AG04449 (cell line): Measurements from ENCODE around the gene STK38L.

Source experiments
- CTCF ChIA-PET: fragments of 350-600 bp; formaldehyde crosslinking; extraction: SDS; loops from one replicate; lab custom pipeline; 2021; ENCODE audit warnings: antibody characterized with exemption; lab: Yijun Ruan, JAX
- POLR2A ChIA-PET: fragments of 400-600, 350-600 bp; formaldehyde crosslinking; extraction: SDS; loops from one replicate; lab custom pipeline; 2020; ENCODE audit warnings: antibody characterized with exemption, inconsistent platforms; lab: Yijun Ruan, JAX
- DNase-seq: peaks from one replicate; pipeline ENCODE4 v3.0.0-alpha.2; 2010; ENCODE audit warnings: low read depth, low spot score
- H3K4me3 ChIP-seq: 2 replicates; pipeline ENCODE4 v1.5.1; 2011; ENCODE audit warnings: low read depth, mild to moderate bottlenecking, control low read depth, low read length
- TF ChIP-seq, protein P1 (sequence below): IDR thresholded peaks from one replicate; pipeline ENCODE4 v1.5.1; 2011; ENCODE audit warnings: mild to moderate bottlenecking, moderate library complexity, low read length, control low read depth, inconsistent platforms; ENCODE audit not compliant: insufficient read depth; ENCODE audit errors: missing control alignments

Gene STK38L

GRCh38 chr12:27285403-27285802 is 41.3 kb downstream of the STK38L start:
- no peak for DNase-seq
- H3K4me3 ChIP-seq = no peak overlapping the region
- CTCF ChIA-PET = interaction anchor here (0.7 to 3.5 kb wide), 6 partner anchors 11 to 271 kb away, joined by 3 to 12 read pairs (median 4); partner anchors contain the start of gene TM7SF3
- POLR2A ChIA-PET = interaction anchor here (1.1 to 1.7 kb wide), 2 partner anchors 41 to 106 kb away, joined by 5 read pairs; partner anchors contain the start of gene STK38L
- TF ChIP-seq, protein P1, sequence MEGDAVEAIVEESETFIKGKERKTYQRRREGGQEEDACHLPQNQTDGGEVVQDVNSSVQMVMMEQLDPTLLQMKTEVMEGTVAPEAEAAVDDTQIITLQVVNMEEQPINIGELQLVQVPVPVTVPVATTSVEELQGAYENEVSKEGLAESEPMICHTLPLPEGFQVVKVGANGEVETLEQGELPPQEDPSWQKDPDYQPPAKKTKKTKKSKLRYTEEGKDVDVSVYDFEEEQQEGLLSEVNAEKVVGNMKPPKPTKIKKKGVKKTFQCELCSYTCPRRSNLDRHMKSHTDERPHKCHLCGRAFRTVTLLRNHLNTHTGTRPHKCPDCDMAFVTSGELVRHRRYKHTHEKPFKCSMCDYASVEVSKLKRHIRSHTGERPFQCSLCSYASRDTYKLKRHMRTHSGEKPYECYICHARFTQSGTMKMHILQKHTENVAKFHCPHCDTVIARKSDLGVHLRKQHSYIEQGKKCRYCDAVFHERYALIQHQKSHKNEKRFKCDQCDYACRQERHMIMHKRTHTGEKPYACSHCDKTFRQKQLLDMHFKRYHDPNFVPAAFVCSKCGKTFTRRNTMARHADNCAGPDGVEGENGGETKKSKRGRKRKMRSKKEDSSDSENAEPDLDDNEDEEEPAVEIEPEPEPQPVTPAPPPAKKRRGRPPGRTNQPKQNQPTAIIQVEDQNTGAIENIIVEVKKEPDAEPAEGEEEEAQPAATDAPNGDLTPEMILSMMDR = no peak

DNA sequence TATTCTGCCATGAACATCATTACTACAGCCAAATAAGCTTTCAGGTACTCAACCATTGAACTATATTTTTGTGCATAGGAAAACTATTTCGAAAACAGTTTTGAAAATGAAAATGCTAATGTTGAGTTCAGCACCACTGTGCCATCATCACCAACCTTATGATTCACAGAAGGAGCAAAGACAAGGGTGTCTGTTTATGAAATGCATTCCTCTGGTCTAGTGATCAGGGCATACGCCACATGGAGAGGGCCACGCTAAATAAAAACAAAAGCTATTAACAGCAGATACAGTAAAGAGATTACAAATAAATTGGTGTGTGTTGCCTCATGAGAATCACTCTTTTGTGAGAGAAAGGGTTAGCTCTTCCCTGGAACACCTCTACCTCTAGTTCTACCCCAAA is 45.3 kb downstream of the STK38L start:
- no peak overlapping the region for H3K4me3 ChIP-seq
- CTCF ChIA-PET = interaction anchor here (1.0 to 2.2 kb wide), 4 partner anchors 16 to 274 kb away, joined by 3 to 14 read pairs (median 6); no protein-coding TSS in a partner anchor

DNA sequence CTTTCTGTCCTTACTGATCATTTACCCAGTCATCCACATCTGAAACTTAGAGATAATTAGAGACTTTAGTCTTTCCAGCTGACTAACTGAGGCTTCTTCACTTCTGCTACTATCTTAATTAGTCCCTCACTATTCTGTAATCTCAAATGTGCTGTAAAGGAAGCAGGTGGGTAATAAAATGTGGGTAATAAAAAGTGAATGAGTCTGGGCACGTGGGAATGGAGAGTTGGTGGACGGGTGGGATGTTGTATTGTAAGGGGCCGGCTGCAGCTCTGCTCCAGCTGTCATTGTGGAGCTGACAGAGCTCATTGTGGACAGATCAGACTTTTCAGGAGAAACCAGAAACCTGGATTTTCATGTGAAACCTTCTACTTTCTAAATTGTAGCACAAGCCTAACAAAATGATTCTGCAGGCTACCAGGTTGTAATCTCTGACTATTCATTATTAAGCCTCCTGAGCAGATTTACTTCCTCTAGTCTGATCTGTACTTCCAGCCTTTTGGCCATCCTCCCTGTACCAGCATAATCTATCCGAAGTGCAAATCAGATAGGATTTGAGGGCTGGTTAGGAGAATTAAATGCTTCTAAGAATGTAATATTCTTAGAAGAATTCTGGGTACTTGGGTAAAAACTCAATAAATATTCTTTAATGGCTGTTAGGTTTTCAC is 46.5 kb downstream of the STK38L start:
- CTCF ChIA-PET = interaction anchor here (1.2 to 2.2 kb wide), 3 partner anchors 14 to 275 kb away, joined by 4 to 14 read pairs (median 7); no protein-coding TSS in a partner anchor
- DNase-seq = no peak
- TF ChIP-seq, protein P1 = no peak
- POLR2A ChIA-PET = no interaction called here
- H3K4me3 ChIP-seq = no peak overlapping the region

More for the DNA sequence above, 45.3 kb downstream of the STK38L start:
- TF ChIP-seq, protein P1 = no peak
- POLR2A ChIA-PET = no interaction called here
- DNase-seq = no peak

DNA sequence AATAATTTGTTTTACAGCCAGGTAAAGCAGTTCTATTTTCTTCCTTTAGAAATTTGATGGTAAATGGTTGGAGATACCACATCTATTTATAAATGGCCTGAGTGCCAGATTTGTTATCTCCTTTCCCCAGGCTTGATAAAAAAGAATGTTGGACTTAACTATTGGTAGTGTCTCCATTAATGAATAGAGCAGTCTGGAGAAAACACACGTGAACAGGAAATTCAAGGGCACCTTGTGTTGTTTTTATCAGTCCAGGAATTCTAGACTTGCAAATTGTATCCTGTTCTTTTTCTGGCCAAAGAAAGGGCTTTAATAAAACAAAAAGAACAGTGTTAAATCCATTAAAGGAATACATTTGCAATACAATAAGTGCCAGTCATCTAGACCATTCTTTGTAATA is 47.8 kb downstream of the STK38L start:
- no peak for DNase-seq
- TF ChIP-seq, protein P1 = no peak
- no peak overlapping the region for H3K4me3 ChIP-seq
- ChIA-PET CTCF (no interaction called here), POLR2A (no interaction called here)

DNA sequence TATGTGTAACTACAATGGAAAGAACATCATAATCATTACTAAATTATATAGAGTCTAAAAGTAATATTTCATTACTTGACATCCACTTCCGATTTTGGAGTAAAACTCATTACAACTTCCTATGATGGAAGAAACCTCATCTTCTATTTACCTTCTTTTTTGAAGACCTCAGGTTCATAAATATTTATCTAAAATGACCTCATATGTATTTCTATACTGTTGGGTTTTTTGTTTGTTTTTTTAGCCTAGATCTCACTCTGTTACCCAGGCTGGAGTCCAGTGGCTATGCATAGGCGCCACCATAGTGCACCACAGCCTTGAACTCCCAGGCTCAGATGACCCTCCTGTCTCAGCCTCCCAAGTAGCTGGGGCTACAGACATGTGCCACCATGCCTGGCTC is 48.6 kb downstream of the STK38L start:
- POLR2A ChIA-PET = no interaction called here
- no peak for DNase-seq
- TF ChIP-seq, protein P1 = no peak
- no peak overlapping the region for H3K4me3 ChIP-seq
- CTCF ChIA-PET = interaction anchor here (0.8 kb wide), 1 partner anchor 11 kb away, joined by 3 read pairs; no protein-coding TSS in a partner anchor

GRCh38 chr12:27293463-27293862 is 49.4 kb downstream of the STK38L start:
- TF ChIP-seq, protein P1 = no peak
- POLR2A ChIA-PET = no interaction called here
- no peak for DNase-seq
- CTCF ChIA-PET = interaction anchor here (0.8 to 0.9 kb wide), 2 partner anchors 10 to 13 kb away, joined by 3 to 4 read pairs; no protein-coding TSS in a partner anchor
- no peak overlapping the region for H3K4me3 ChIP-seq
